IMR-90 (cell line): ENCODE results near the gene SPATS2L. TPM values are rescaled to one million over a fixed set of nuclear protein-coding genes. Genes with fewer than 3 reads are reported as not detected.

ENCODE experiments used
- ATAC-seq: fragments of 200-7000 bp; cut with Tn5 transposase; 2 replicates; pipeline ENCODE4 v1.9.1; 2020; ENCODE audit warnings: low read depth, mild to moderate bottlenecking, moderate library complexity
- BruUV-seq: library from RNA; stranded (reverse); fragments of 400-500 nt; replicated peaks from 2 replicates; lab custom pipeline; 2021; lab: Mats Ljungman, UMichigan
- CTCF ChIA-PET: fragments of 300-600 bp; formaldehyde crosslinking; extraction: SDS; loops from one replicate; lab custom pipeline; 2021; ENCODE audit warnings: antibody characterized with exemption; lab: Yijun Ruan, JAX
- POLR2A ChIA-PET: fragments of 300-600 bp; sonication (Branson Sonifier 250); formaldehyde crosslinking; loops from one replicate; lab custom pipeline; 2022; ENCODE audit warnings: antibody characterized with exemption; ENCODE audit not compliant: unreplicated experiment; lab: Charles Lee
- DNase-seq: peaks from one replicate; pipeline ENCODE4 v3.0.0; 2013
- H2AFZ ChIP-seq: replicated peaks from 2 replicates; pipeline ENCODE3; 2013; ENCODE audit warnings: low read length, mild to moderate bottlenecking; ENCODE audit not compliant: poor library complexity
- H2AK5ac ChIP-seq: 2 replicates; pipeline ENCODE4 v1.6.1; 2013; ENCODE audit warnings: low read depth, low read length, inconsistent platforms
- H2AK9ac ChIP-seq: replicated peaks from 2 replicates; pipeline ENCODE3; 2013; ENCODE audit warnings: mild to moderate bottlenecking, low read depth, low read length, moderate library complexity; ENCODE audit not compliant: poor library complexity
- H2BK120ac ChIP-seq: 2 replicates; pipeline ENCODE4 v1.6.1; 2013; ENCODE audit warnings: low read depth, low read length, inconsistent platforms
- H2BK15ac ChIP-seq: 3 replicates; pipeline ENCODE4 v1.6.1; 2013; ENCODE audit warnings: low read depth, low read length, inconsistent platforms
- H2BK20ac ChIP-seq: 2 replicates; pipeline ENCODE4 v1.6.1; 2013; ENCODE audit warnings: low read depth, mild to moderate bottlenecking, inconsistent platforms, low read length, moderate library complexity
- H2BK5ac ChIP-seq: 2 replicates; pipeline ENCODE4 v1.6.1; 2013; ENCODE audit warnings: mild to moderate bottlenecking, low read depth, low read length, inconsistent platforms; ENCODE audit not compliant: poor library complexity, severe bottlenecking
- H3K14ac ChIP-seq: replicated peaks from 2 replicates; pipeline ENCODE4 v1.6.1; 2013; ENCODE audit warnings: low read depth, low read length, inconsistent platforms
- H3K18ac ChIP-seq: 2 replicates; pipeline ENCODE4 v1.6.1; 2013; ENCODE audit warnings: low read depth, low read length, control low read depth
- H3K23ac ChIP-seq: 2 replicates; pipeline ENCODE4 v1.6.1; 2013; ENCODE audit warnings: low read depth, low read length, inconsistent platforms
- H3K27ac ChIP-seq: 2 replicates; pipeline ENCODE4 v1.5.1; 2013; ENCODE audit warnings: mild to moderate bottlenecking, control low read depth, low read length; ENCODE audit not compliant: insufficient read depth
- H3K27me3 ChIP-seq: 2 replicates; pipeline ENCODE4 v1.6.1; 2013; ENCODE audit warnings: low read length; ENCODE audit not compliant: control insufficient read depth, insufficient read depth
- H3K36me3 ChIP-seq: 2 replicates; pipeline ENCODE4 v1.6.1; 2013; ENCODE audit warnings: low read length, mixed read lengths; ENCODE audit not compliant: control insufficient read depth, insufficient read depth
- H3K4ac ChIP-seq: 2 replicates; pipeline ENCODE4 v1.6.1; 2013; ENCODE audit warnings: low read depth, low read length, inconsistent platforms
- H3K4me1 ChIP-seq: 2 replicates; pipeline ENCODE4 v1.6.1; 2013; ENCODE audit warnings: low read length, mixed read lengths; ENCODE audit not compliant: control insufficient read depth, insufficient read depth
- H3K4me2 ChIP-seq: 2 replicates; pipeline ENCODE4 v1.6.1; 2013; ENCODE audit warnings: low read depth, mild to moderate bottlenecking, control low read depth, low read length, moderate library complexity
- H3K4me3 ChIP-seq: 2 replicates; pipeline ENCODE4 v1.5.1; 2013; ENCODE audit warnings: low read depth, mild to moderate bottlenecking, control low read depth, low read length, moderate library complexity; ENCODE audit not compliant: insufficient read depth
- H3K56ac ChIP-seq: 2 replicates; pipeline ENCODE4 v1.6.1; 2013; ENCODE audit warnings: low read length, inconsistent platforms; ENCODE audit not compliant: insufficient read depth; ENCODE audit errors: extremely low read depth
- H3K79me1 ChIP-seq, 2 experiments: 2 replicates each; pipeline ENCODE4 v1.6.1; 2013; ENCODE audit warnings: low read length in 2 of 2, inconsistent platforms in 1 of 2, low read depth in 1 of 2
- H3K9ac ChIP-seq: 2 replicates; pipeline ENCODE4 v1.6.1; 2013; ENCODE audit warnings: low read depth, low read length, control low read depth
- H3K9me1 ChIP-seq: 2 replicates; pipeline ENCODE4 v1.6.1; 2013; ENCODE audit warnings: low read length, inconsistent platforms; ENCODE audit not compliant: insufficient read depth
- H3K9me3 ChIP-seq: 2 replicates; pipeline ENCODE4 v1.6.1; 2013; ENCODE audit warnings: low read length; ENCODE audit not compliant: control insufficient read depth, insufficient read depth
- H4K20me1 ChIP-seq: 2 replicates; pipeline ENCODE4 v1.6.1; 2013; ENCODE audit warnings: low read length, inconsistent platforms; ENCODE audit not compliant: insufficient read depth
- H4K5ac ChIP-seq: 2 replicates; pipeline ENCODE4 v1.6.1; 2013; ENCODE audit warnings: mild to moderate bottlenecking, low read depth, low read length, control low read depth
- H4K8ac ChIP-seq, 2 experiments: 2 replicates each; pipeline ENCODE4 v1.6.1; 2013; ENCODE audit warnings: low read depth in 2 of 2, low read length in 2 of 2, control low read depth in 1 of 2, inconsistent platforms in 1 of 2
- H4K91ac ChIP-seq: 2 replicates; pipeline ENCODE4 v1.6.1; 2013; ENCODE audit warnings: low read depth, low read length, inconsistent platforms; ENCODE audit not compliant: insufficient read depth
- BHLHE40 ChIP-seq: fragments of 150-350 bp; IDR thresholded peaks from 2 replicates; pipeline ENCODE4 v1.6.1; 2016; ENCODE audit warnings: mild to moderate bottlenecking, low read depth, low read length
- CEBPB ChIP-seq: IDR thresholded peaks from 2 replicates; pipeline ENCODE4 v1.6.1; 2012; ENCODE audit warnings: low read depth, low read length, improper control_type of control experiment
- CHD1 ChIP-seq: IDR thresholded peaks from 2 replicates; pipeline ENCODE4 v1.6.1; 2012; ENCODE audit warnings: low read depth, low read length, improper control_type of control experiment
- CTCF ChIP-seq: conservative IDR thresholded peaks from 2 replicates; pipeline ENCODE4 v1.5.1; 2012; ENCODE audit warnings: mild to moderate bottlenecking, low read depth, low read length, improper control_type of control experiment
- ELK1 ChIP-seq: fragments of 150-350 bp; IDR thresholded peaks from 2 replicates; pipeline ENCODE4 v1.6.1; 2016; ENCODE audit warnings: low read depth, mild to moderate bottlenecking, low read length, moderate library complexity, borderline replicate concordance
- FOS ChIP-seq: fragments of 150-350 bp; IDR thresholded peaks from 2 replicates; pipeline ENCODE4 v1.6.1; 2016; ENCODE audit warnings: low read depth, low read length
- MAFK ChIP-seq: IDR thresholded peaks from 2 replicates; pipeline ENCODE4 v1.6.1; 2012; ENCODE audit warnings: low read depth, low read length, improper control_type of control experiment
- MAZ ChIP-seq: IDR thresholded peaks from 2 replicates; pipeline ENCODE4 v1.6.1; 2012; ENCODE audit warnings: low read depth, mild to moderate bottlenecking, low read length, improper control_type of control experiment, moderate library complexity, borderline replicate concordance
- MXI1 ChIP-seq: IDR thresholded peaks from 2 replicates; pipeline ENCODE4 v1.6.1; 2012; ENCODE audit warnings: low read depth, mild to moderate bottlenecking, low read length, moderate library complexity, borderline replicate concordance
- NFE2L2 ChIP-seq: fragments of 150-350 bp; IDR thresholded peaks from 2 replicates; pipeline ENCODE4 v1.6.1; 2016; ENCODE audit warnings: low read depth, mild to moderate bottlenecking, low read length
- POLR2A ChIP-seq: IDR thresholded peaks from 2 replicates; pipeline ENCODE4 v1.6.1; 2012; ENCODE audit warnings: mild to moderate bottlenecking, low read depth, low read length
- RAD21 ChIP-seq: IDR thresholded peaks from 2 replicates; pipeline ENCODE4 v1.6.1; 2012; ENCODE audit warnings: low read length, improper control_type of control experiment
- RCOR1 ChIP-seq: IDR thresholded peaks from 2 replicates; pipeline ENCODE4 v1.6.1; 2012; ENCODE audit warnings: mild to moderate bottlenecking, low read length, improper control_type of control experiment; ENCODE audit not compliant: insufficient replicate concordance
- RFX5 ChIP-seq: IDR thresholded peaks from 2 replicates; pipeline ENCODE4 v1.8.0; 2012; ENCODE audit warnings: low read depth, mild to moderate bottlenecking, low read length, moderate library complexity
- SMC3 ChIP-seq: fragments of 150-350 bp; IDR thresholded peaks from 2 replicates; pipeline ENCODE4 v1.6.1; 2016; ENCODE audit warnings: low read depth, mild to moderate bottlenecking, antibody characterized with exemption, low read length, moderate library complexity
- USF2 ChIP-seq: fragments of 150-350 bp; IDR thresholded peaks from 2 replicates; pipeline ENCODE4 v1.6.1; 2017; ENCODE audit warnings: mild to moderate bottlenecking, antibody characterized with exemption, low read length, low read depth
- WGBS, 2 experiments: methylation state at CpG; one replicate each; pipeline versions ENCODE4 v1.1.5 to v1.1.7; 2013; ENCODE audit warnings: missing lambda C conversion rate in 2 of 2; ENCODE audit not compliant: insufficient read length in 1 of 2; ENCODE audit errors: extremely low coverage in 2 of 2; 5-methylcytosine and 5-hydroxymethylcytosine counted together
- dilution Hi-C: fragments of 300-500 bp; cut with HindIII; formaldehyde crosslinking; loops from one replicate; pipeline ENCODE4 v1.14.3; 2018; ENCODE audit warnings: low sequenced_read_pairs; ENCODE audit not compliant: unreplicated experiment
- in situ Hi-C: fragments of 300-500 bp; cut with MboI; formaldehyde crosslinking; loops from 3 replicates; pipeline ENCODE4 v1.14.3; 2019; ENCODE audit warnings: low sequenced_read_pairs, inconsistent platforms, mixed read lengths
- intact Hi-C: fragments of 100-400 bp; cut with micrococcal nuclease; formaldehyde crosslinking; loops from 2 replicates; pipeline ENCODE4 v1.10.0; 2022
- polyA plus RNA-seq, 3 experiments: library from polyadenylated mRNA; depleted of rRNA; stranded (reverse); fragments of >200 nt; gene quantifications; 2 replicates each; pipeline ENCODE4 v1.2.3, GENCODE V29; 2012; ENCODE audit warnings: low replicate concordance in 1 of 3
- total RNA-seq: library from RNA; depleted of rRNA; stranded (reverse); fragments of >200 nt; gene quantifications from 2 replicates; pipeline ENCODE4 v1.2.3, GENCODE V29; 2012

The SPATS2L gene
- total and polyA plus RNA-seq, 2 of the 4 experiments (the other 2 are of a cell fraction), result 118 to 155 TPM

- Histone ChIP-seq H4K91ac (no peak overlapping the region), H3K9me3 (no peaks in the 10 kb centered on the region), H4K8ac (no peak overlapping the region), H3K4ac (peak overlapping the region; percentile 2; the same call in 1 of the 2 replicates), H3K27me3 (no peaks in the 10 kb centered on the region), H3K18ac (peak overlapping the region; percentile 36; the same call in 1 of the 2 replicates), H3K56ac (no peak overlapping the region), H3K9ac (no peak overlapping the region), H3K14ac (no peak overlapping the region; the same call in 1 of the 2 replicates), H3K4me1 (peaks cover 29% of the 10 kb centered on the region), H2AFZ (no peak overlapping the region), H3K79me1 (peaks cover 32 to 83% of the 10 kb centered on the region in 2 experiments), H3K27ac (peak overlapping the region; percentile 1; the same call in 1 of the 2 replicates), H2BK15ac (no peak overlapping the region; the same call in 2 of the 3 replicates), H3K4me3 (no peak overlapping the region), H2BK120ac (no peak overlapping the region), H4K5ac (peak overlapping the region; percentile 25; the same call in 1 of the 2 replicates), H4K20me1 (peaks cover 31% of the 10 kb centered on the region; the same call in 1 of the 2 replicates), H2BK5ac (peak overlapping the region; percentile 37), H3K4me2 (peak overlapping the region; percentile 57; the same call in 1 of the 2 replicates), H3K36me3 (peaks cover 15% of the 10 kb centered on the region), H3K9me1 (peaks cover 20% of the 10 kb centered on the region; the same call in 1 of the 2 replicates), H3K23ac (peak overlapping the region; percentile 11; the same call in 1 of the 2 replicates), H2AK9ac (no peak overlapping the region), H2AK5ac (no peak overlapping the region), H2BK20ac (no peak overlapping the region; the same call in 1 of the 2 replicates)
- ChIA-PET POLR2A (no interaction called here), CTCF (interaction anchor here (1.2 kb wide), 1 partner anchor 168 kb away, joined by 3 read pairs; no protein-coding TSS in a partner anchor)
- BruUV-seq, result no TSS peak
- DNase-seq, result peak; percentile 35
- dilution Hi-C loops (no loop called here), intact Hi-C loops (no loop called here), in situ Hi-C loops (no loop called here)
- WGBS, 2 experiments, result no CpG with 5 or more reads among the region's 2 CpGs
- TF ChIP-seq MAFK, result no peak
- TF ChIP-seq NFE2L2, result no peak
- TF ChIP-seq POLR2A, result no peak
- TF ChIP-seq CTCF, result no peak
- no peak for TF ChIP-seq MXI1
- no peak for TF ChIP-seq CHD1
- no peak for TF ChIP-seq RFX5
- no peak for TF ChIP-seq FOS
- TF ChIP-seq RAD21, result no peak
- TF ChIP-seq SMC3, result no peak
- no peak for TF ChIP-seq ELK1
- no peak for TF ChIP-seq CEBPB
- no peak for TF ChIP-seq MAZ
- no peak for TF ChIP-seq USF2
- TF ChIP-seq RCOR1, result no peak
- TF ChIP-seq BHLHE40, result no peak
- ATAC-seq, result no peak
Measured at GRCh38 chr2:200351815-200352214, 45.3 kb downstream of the SPATS2L start.
